HG02885 (cell line): Measurements from ENCODE around the gene RHOA.

Experiments
- ATAC-seq: cut with Tn5 transposase; IDR thresholded peaks from one replicate; pipeline ENCODE4 v1.9.1; 2021; ENCODE audit warnings: mild to moderate bottlenecking; ENCODE audit not compliant: unreplicated experiment, poor library complexity

The RHOA gene

GRCh38 chr3:49411968-49412631, at the start of gene RHOA, which contains the start of gene TCTA:
Gene RHOA (minus strand): TSS chr3:49411976. CDS start chr3:49375589, 36,387 bp downstream.
Gene TCTA (plus strand): TSS chr3:49412423. CDS start chr3:49412427, 4 bp downstream.
- peak; percentile 80 for ATAC-seq

- no peak for ATAC-seq
These were observed 49.2 kb upstream of the RHOA start for GRCh38 chr3:49460956-49461355.

- ATAC-seq, result no peak
These were observed 48.6 kb upstream of the RHOA start for GRCh38 chr3:49460188-49460890.

- ATAC-seq, result no peak
These were observed 44.7 kb upstream of the RHOA start for GRCh38 chr3:49456466-49456865.

- ATAC-seq, result no peak
These were observed 43.3 kb upstream of the RHOA start for GRCh38 chr3:49454898-49455681.

- ATAC-seq, result no peak
These were observed 42.7 kb upstream of the RHOA start for GRCh38 chr3:49454458-49454857.

- no peak for ATAC-seq
These were observed 41.8 kb upstream of the RHOA start for GRCh38 chr3:49453621-49454020.

- ATAC-seq, result no peak
These were observed 33.6 kb upstream of the RHOA start for GRCh38 chr3:49445391-49445790.

GRCh38 chr3:49434731-49435130, 23.0 kb upstream of the RHOA start:
- ATAC-seq, result no peak

GRCh38 chr3:49428752-49429080, 16.9 kb upstream of the RHOA start:
- ATAC-seq, result no peak

- ATAC-seq, result no peak
These were observed 15.8 kb upstream of the RHOA start for GRCh38 chr3:49427586-49427985.

- ATAC-seq, result no peak
These were observed 13.0 kb upstream of the RHOA start for GRCh38 chr3:49424816-49425215.

- no peak for ATAC-seq
These were observed 10.8 kb upstream of the RHOA start, which contains the start of gene AMT for GRCh38 chr3:49422379-49423248. Gene AMT (minus strand): TSS chr3:49422473. CDS start chr3:49422450, 23 bp downstream.

- no peak for ATAC-seq
These were observed 10.2 kb upstream of the RHOA start for GRCh38 chr3:49421890-49422378.

GRCh38 chr3:49417516-49418120, 5.8 kb upstream of the RHOA start:
- no peak for ATAC-seq

- no peak for ATAC-seq
These were observed 5.1 kb upstream of the RHOA start for GRCh38 chr3:49416867-49417266.

- ATAC-seq, result no peak
These were observed 4.3 kb upstream of the RHOA start for GRCh38 chr3:49415931-49416601.

- ATAC-seq, result no peak
These were observed 3.0 kb upstream of the RHOA start for GRCh38 chr3:49414753-49415152.

GRCh38 chr3:49413338-49413734, 1.6 kb upstream of the RHOA start:
- no peak for ATAC-seq
